Glomerular endothelial cell (primary cell): Measurements from ENCODE around the gene WASF2. TPM values are rescaled to one million over a fixed set of nuclear protein-coding genes. Genes with fewer than 3 reads are reported as not detected.
"Not testable (repeated sequence)": the region's sequence is repeated elsewhere in the genome, so short reads cannot be mapped to it uniquely, and the experiment has no call there.

Experiments
- DNase-seq: peaks from one replicate; pipeline ENCODE4 v3.0.0-alpha.2; 2011; ENCODE audit warnings: low read depth, low spot score; ENCODE audit errors: extremely low read depth
- total RNA-seq: library from RNA; depleted of rRNA; stranded (reverse); fragments of >200 nt; gene quantifications from 2 replicates; pipeline ENCODE4 v1.2.3, GENCODE V29; 2015

The WASF2 gene
- total RNA-seq, 1 donor from 2014 or later, result 111 TPM

GRCh38 chr1:27499142-27499541 lies 9.2 kb upstream of the WASF2 start:
- no peak for DNase-seq

DNA sequence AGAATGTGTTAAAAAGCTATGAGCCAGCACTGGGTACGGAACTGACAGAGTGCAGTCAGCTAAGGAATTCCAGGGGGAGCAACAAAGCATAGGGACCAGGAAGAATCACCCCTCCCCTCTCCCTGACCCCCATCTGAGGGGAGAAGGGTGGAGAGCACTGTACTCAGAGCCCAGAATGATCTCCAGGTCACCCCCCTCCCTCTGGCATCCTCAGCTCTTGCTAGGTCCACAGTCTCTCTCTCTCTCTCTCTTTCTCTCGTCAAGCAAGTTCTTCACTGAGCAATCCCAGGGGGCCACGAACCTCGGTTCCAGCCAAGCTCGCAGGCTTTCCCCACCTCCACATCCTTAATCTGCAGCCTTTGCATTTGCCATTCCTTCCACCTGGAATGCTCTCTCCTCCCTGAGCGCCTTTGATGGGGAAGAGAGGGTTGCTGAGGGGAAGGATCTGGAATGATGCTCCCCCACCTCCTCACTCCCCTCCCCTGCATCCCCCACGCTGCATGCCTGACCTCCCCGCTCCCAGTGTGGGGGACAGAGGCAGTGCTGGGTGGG lies 6.7 kb upstream of the WASF2 start:
- no peak for DNase-seq

DNA sequence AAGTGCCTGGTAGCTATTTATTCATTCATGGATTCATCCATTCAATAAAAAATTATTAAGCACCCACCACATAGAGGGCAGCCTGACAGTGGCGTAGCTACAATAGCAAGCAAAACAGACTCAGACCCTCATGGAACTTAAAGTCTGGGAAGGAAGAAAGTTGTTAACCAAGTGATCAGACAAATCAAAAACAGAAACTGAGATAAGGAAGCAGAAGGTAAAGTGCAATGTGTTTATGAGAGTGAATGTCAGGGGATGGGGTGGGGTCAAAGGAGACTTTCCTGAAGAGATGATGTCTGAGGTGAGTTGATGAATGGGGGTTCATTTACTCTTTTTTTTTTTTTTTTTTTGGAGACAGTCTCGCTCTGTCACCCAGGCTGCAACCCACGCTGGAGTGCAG lies 2.8 kb upstream of the WASF2 start:
- no peak for DNase-seq

- DNase-seq, result no peak
Measured at GRCh38 chr1:27491748-27492700, 2.1 kb upstream of the WASF2 start.

GRCh38 chr1:27489501-27489972 lies 430 bp downstream of the WASF2 start:
- DNase-seq, result no peak

DNA sequence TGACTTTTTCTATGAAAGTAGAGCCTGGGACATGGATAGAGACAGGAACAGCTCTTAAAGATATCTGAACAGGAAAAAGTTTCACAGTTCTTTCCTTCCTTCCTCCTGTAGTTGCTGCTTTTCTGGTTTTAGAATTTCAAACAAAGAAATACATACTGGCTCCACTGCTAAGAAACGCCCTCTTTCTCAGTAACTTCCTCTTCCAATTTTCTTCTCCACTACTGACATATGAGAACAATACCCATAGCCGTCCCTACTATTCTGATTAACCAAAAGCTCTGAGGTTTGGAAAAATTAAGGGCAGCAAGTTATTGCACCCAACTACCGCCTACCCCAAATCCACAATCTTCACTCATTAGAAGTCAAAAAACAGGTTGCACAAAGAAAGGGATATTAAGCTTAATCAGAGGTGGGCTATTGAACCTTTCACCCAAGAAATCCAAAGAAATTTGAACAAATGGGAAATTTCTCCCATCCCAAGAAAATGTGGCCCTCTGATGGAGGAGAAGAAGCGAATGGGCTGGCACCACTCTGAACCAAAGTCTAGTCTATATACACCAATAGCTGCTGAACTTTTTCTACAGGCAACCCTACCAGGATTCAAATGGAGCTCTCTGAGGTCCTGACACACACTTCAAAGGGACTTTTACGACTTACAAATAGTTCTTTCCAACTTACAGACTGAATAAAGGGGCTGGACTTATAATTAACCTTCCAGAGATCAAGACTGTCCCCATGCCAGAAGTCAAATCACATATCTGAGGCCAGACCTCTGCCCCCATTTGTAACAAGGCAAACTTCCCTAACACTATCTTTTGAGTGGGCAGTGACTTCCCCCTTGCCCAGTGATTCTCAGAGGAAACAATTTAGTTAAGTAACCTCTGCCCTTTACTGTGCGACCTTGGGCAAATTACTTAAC lies 1.7 kb downstream of the WASF2 start:
- DNase-seq, result no peak

DNA sequence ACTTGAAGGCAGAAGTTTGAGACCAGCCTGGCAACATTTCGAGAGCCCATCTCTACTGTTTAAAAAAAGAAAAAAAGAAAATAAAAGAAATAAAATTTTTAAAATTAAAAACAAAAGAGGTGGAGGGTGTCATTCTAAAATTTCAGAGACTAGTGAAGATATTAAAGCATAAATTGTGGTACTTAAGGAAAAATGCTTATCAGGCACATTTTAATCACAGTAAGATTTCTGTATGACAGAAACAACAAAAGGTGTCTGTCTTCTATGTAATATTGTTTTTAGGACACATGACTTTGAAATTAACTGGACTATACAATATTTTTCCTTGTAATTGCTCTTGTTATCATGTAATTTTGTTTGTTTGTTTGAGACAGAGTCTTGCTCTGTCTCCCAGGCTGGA lies 4.6 kb downstream of the WASF2 start:
- no peak for DNase-seq

DNA sequence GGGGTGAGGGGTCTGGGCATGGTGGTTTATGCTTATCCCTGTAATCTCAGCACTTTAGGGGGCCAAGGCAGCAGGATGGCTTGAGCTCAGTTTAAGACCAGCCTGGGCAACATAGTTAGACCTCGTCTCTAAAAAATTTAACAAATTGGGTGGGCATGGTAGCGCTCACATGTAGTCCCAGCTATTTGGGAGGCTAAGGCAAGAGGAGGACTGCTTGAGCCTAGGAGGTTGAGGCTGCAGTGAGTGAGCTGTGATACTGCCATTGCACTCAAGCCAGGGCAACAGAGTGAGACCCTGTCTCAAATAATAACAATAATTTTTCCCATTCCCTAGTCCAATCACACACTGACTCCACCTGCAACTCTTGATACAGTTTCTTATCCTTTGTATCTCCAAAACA lies 6.3 kb downstream of the WASF2 start:
- no peak for DNase-seq

- no peak for DNase-seq
Measured at GRCh38 chr1:27481994-27482620, 7.9 kb downstream of the WASF2 start.

DNA sequence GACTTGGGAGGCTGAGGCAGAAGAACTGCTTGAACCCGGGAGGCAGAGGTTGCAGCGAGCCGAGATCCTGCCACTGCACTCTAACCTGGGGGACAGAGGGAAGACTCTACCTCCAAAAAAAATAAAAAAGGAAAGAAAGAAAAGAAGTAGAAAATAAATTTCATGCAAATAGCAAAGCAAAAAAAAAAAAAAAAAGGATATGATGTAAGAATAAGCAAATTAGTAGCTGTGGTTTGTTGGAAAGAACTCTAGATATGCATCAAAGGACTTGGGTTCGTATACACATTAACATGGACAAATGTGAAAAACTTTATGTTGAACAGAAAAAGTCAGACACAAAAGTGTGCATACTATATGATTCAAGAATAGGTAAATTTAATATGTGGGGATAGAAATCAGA lies 11.9 kb downstream of the WASF2 start:
- no peak for DNase-seq

DNA sequence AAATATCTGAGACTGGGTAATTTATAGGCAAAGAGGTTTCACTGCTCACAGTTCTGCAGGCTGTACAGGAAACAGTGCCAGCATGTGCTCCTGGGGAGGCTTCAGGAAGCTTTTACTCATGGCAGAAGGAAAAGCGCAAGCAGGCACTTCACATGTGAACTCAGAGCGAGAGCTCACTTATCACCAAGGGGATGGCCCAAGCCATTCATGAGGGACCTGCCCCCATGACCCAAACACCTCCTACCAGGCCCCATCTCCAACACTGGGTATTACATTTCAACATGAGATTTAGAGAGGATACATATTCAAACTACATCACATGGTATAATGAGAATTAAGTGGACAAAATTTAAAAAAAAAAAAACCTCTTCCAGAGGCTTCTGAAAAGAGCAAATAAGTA lies 13.7 kb downstream of the WASF2 start:
- no peak for DNase-seq

DNA sequence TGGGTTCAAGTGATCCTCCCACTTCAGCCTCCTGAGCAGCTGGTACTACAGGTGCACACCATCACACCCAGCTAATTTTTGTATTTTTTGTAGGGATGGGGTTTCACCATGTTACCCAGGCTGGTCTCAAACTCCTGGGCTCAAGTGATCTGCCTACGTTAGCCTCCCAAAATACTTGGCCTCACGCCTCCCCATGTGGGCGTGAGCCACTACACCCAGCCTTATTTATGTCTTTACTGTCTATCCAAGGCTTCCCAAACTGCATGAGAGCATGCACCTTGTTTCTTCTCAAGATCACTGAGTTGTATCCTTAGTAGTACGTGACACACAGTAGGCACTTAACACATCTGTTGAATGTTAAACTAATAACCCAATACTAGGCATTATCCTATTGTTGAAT lies 14.2 kb downstream of the WASF2 start:
- DNase-seq, result no peak

- no peak for DNase-seq
Measured at GRCh38 chr1:27473755-27474154, 16.2 kb downstream of the WASF2 start.

GRCh38 chr1:27472098-27472497 lies 17.9 kb downstream of the WASF2 start:
- not testable (repeated sequence) for DNase-seq

GRCh38 chr1:27471477-27471876 lies 18.5 kb downstream of the WASF2 start:
- DNase-seq, result no peak

GRCh38 chr1:27469334-27469733 lies 20.6 kb downstream of the WASF2 start:
- DNase-seq, result no peak

- not testable (repeated sequence) for DNase-seq
Measured at GRCh38 chr1:27468378-27468777, 21.6 kb downstream of the WASF2 start.

DNA sequence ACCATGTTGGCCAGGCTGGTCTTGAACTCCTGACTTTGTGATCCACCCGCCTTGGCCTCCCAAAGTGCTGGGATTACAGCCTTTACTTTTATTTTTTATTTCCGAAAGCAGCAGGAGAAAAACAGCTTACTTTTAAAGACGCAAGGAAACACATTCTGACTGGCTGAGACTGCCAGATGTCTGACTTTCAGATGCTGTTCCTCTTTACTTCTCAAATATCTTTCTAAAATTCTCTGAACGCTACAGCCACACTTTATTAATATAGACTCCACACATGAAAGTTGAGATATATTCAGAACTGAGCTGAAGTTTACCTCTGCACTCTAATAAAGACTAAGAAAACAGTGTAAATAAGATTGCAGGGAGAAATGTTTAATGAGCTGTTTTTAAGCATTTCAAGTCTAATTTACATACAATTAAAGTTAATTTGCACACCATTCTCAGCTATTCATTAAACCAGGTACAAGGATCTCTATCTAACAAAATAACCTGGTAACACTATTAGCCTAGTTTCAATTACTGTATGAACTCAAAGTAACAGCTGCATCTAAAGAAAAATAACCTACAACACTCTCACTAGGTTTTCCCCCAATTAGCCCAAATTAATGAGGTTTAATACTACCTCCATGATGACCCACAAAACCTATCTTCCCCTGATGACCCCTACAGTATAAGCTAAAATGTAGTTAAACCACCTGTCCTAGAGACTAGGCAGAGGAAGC lies 24.9 kb downstream of the WASF2 start:
- no peak for DNase-seq

GRCh38 chr1:27463916-27464315 lies 26.1 kb downstream of the WASF2 start:
- DNase-seq, result not testable (repeated sequence)

DNA sequence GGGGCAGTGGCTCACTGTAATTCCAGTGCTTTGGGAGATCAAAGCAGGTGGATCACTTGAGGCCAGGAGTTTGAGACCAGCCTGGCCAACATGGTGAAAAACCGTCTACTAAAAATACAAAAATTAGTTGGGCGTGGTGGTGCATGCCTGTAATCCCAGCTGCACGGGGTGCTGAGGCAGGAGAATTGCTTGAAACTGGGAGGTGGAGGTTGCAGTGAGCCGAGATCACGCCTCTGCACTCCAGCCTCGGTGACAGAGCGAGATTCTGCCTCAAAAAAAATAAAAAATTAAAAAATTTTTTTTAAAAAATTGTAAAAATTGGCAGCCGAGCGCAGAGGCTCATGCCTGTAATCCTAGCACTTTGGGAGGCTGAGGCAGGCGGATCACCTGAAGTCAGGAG lies 31.4 kb downstream of the WASF2 start:
- DNase-seq, result not testable (repeated sequence)
